C4-2B (cell line): ENCODE measurements around the gene MAP2K3.

ENCODE experiments used
- H3K27ac ChIP-seq: fragments of 450-650 bp; 2 replicates; pipeline ENCODE4 v1.5.1; 2017
- ZFX ChIP-seq: fragments of 450-650 bp; IDR thresholded peaks from 2 replicates; pipeline ENCODE4 v1.6.1; 2017
- TF ChIP-seq, protein P1 (sequence below): fragments of 450-650 bp; conservative IDR thresholded peaks from 2 replicates; pipeline ENCODE4 v1.5.1; 2017; ENCODE audit warnings: mild to moderate bottlenecking

MAP2K3 gene

GRCh38 chr17:21271454-21272183 lies 12.9 kb upstream of the MAP2K3 start:
- no peak for TF ChIP-seq ZFX
- TF ChIP-seq, protein P1, sequence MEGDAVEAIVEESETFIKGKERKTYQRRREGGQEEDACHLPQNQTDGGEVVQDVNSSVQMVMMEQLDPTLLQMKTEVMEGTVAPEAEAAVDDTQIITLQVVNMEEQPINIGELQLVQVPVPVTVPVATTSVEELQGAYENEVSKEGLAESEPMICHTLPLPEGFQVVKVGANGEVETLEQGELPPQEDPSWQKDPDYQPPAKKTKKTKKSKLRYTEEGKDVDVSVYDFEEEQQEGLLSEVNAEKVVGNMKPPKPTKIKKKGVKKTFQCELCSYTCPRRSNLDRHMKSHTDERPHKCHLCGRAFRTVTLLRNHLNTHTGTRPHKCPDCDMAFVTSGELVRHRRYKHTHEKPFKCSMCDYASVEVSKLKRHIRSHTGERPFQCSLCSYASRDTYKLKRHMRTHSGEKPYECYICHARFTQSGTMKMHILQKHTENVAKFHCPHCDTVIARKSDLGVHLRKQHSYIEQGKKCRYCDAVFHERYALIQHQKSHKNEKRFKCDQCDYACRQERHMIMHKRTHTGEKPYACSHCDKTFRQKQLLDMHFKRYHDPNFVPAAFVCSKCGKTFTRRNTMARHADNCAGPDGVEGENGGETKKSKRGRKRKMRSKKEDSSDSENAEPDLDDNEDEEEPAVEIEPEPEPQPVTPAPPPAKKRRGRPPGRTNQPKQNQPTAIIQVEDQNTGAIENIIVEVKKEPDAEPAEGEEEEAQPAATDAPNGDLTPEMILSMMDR = no peak
- H3K27ac ChIP-seq = no peak overlapping the region

GRCh38 chr17:21272250-21272649 lies 12.3 kb upstream of the MAP2K3 start:
- H3K27ac ChIP-seq = no peak overlapping the region
- TF ChIP-seq, protein P1 = no peak
- no peak for TF ChIP-seq ZFX

DNA sequence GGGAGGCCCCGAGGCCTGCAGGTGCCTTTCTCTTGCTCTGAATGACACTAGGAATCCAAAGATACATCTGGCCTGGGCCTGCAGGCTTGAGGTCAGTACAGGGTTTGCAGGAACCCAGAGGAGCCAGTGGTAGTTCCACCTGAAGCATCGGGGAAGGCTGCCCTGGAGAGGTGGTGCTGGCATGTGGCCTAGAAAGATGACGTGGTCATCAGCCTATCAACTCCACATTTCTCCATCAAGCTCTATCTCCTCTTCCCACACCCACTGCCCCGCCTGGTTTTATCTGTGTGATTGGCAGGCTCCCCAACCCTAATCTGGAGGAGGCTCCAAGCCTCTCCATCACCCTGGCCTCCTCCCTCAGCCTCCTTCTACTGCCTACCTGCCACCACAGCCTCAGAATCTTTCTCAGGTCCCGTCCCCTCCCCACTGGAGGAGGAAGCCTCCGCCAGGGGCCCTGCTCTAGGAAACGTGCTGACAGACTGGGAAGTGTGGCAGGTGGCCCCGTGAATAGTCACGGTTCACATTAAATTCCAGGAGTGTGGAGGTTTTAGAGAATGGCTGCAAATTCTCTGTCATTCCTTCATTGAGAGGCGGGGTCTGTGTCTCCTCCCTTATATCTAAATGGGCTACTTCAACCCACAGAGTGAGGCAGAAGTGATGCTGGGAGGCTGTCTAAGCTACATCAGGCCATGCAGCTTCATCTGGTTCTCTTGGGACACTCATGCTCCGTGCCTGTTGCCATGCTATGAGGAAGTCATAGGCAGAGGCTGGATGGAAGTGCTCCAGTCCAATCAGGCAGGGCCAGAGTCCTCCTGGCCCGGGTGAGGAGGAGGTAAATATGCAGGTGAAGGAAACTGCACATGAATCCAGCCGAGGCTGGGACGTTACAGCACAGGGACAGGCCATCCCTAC lies 11.4 kb upstream of the MAP2K3 start:
- H3K27ac ChIP-seq = no peak overlapping the region
- no peak for TF ChIP-seq ZFX
- TF ChIP-seq, protein P1 = no peak

DNA sequence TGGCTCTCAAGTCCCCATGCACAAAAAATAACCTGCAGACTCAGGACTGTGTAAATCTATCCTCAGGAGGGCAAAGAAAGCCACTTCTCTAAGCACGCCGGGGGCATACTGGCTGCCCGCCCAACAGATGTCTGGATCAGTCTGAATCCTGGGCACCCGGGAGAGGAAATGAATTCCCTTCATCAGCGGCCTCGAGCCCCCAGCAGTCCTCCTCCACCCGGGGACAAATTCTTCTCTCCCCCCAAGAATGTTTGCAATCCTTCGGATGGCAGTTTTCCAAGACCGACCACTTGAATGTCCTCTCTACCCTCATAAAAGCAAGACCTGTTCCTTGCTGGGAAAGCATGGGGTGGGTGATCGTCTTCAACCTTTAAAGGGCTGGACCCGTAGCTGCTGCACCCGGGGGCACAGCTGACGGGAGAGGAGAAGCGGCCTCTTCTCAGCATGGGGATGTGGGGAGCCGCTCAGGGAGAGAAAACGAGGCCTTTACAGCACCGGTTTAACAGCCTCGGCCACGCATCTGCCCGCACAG lies 9.4 kb upstream of the MAP2K3 start:
- TF ChIP-seq, protein P1 = no peak
- no peak for TF ChIP-seq ZFX
- peak overlapping the region; percentile 80 for H3K27ac ChIP-seq

- TF ChIP-seq ZFX = peak; percentile 76; the same call in 1 of the 2 replicates
- TF ChIP-seq, protein P1 = no peak
- peak overlapping the region; percentile 80 for H3K27ac ChIP-seq
Observed at GRCh38 chr17:21275579-21276263, 8.8 kb upstream of the MAP2K3 start.

DNA sequence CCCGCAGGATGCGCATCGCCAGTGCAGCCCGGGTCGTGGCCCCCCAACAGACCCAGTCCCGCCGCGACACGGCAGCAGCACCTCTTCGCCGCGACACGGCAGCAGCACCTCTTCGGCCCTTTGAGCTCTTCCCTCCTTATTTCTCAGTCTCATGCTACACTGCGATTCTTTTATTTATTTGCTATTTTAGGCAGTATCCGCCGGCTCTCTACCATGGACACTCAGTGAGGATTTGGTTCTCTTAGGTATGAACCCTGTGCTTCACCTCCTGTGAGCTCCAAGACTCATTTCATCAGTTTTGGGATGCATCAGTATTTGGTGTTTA lies 8.3 kb upstream of the MAP2K3 start:
- TF ChIP-seq ZFX = no peak
- TF ChIP-seq, protein P1 = no peak
- peak overlapping the region; percentile 80 for H3K27ac ChIP-seq
